Endodermal cell (in vitro differentiated cells): ENCODE data around the gene CPED1. TPM values are rescaled to one million over a fixed set of nuclear protein-coding genes. Genes with fewer than 3 reads are reported as not detected.

Source experiments
- DNase-seq: peaks from one replicate; pipeline ENCODE4 v3.0.0-alpha.2; 2017
- H3K27ac ChIP-seq: 2 replicates; pipeline ENCODE4 v1.5.1; 2013; ENCODE audit warnings: mild to moderate bottlenecking, low read depth, low read length, moderate library complexity
- H3K27me3 ChIP-seq: 2 replicates; pipeline ENCODE4 v1.6.1; 2013; ENCODE audit warnings: mild to moderate bottlenecking, low read length, moderate library complexity; ENCODE audit not compliant: insufficient read depth, control insufficient read depth, poor library complexity, severe bottlenecking
- H3K36me3 ChIP-seq: 2 replicates; pipeline ENCODE4 v1.7.0; 2013; ENCODE audit warnings: mild to moderate bottlenecking, low read length, moderate library complexity; ENCODE audit not compliant: control insufficient read depth, insufficient read depth
- H3K4me1 ChIP-seq: one replicate; pipeline ENCODE4 v1.7.0; 2013; ENCODE audit warnings: low read length; ENCODE audit not compliant: control insufficient read depth, insufficient read depth
- H3K4me3 ChIP-seq: 2 replicates; pipeline ENCODE4 v1.5.1; 2013; ENCODE audit warnings: mild to moderate bottlenecking, low read length, moderate library complexity
- H3K9ac ChIP-seq: 2 replicates; pipeline ENCODE4 v1.6.1; 2013; ENCODE audit warnings: mild to moderate bottlenecking, low read length, moderate library complexity; ENCODE audit not compliant: poor library complexity, severe bottlenecking; ENCODE audit errors: extremely low read depth
- H3K9me3 ChIP-seq: 2 replicates; pipeline ENCODE4 v1.6.1; 2013; ENCODE audit warnings: mild to moderate bottlenecking, low read length, moderate library complexity; ENCODE audit not compliant: control insufficient read depth
- H3K27ac Mint-ChIP-seq: 2 replicates; pipeline ENCODE4 v1.8.0; 2020; ENCODE audit warnings: mixed read lengths
- H3K27me3 Mint-ChIP-seq: 2 replicates; pipeline ENCODE4 v1.8.0; 2021; ENCODE audit warnings: mild to moderate bottlenecking, mixed read lengths; ENCODE audit not compliant: insufficient read depth
- H3K36me3 Mint-ChIP-seq: 2 replicates; pipeline ENCODE4 v1.8.0; 2020; ENCODE audit warnings: low read depth, mixed read lengths
- H3K4me1 Mint-ChIP-seq: 2 replicates; pipeline ENCODE4 v1.8.0; 2020; ENCODE audit warnings: mixed read lengths
- H3K4me3 Mint-ChIP-seq: 2 replicates; pipeline ENCODE4 v1.8.0; 2020; ENCODE audit warnings: mild to moderate bottlenecking, moderate library complexity, mixed read lengths
- H3K9me3 Mint-ChIP-seq: 2 replicates; pipeline ENCODE4 v1.8.0; 2020; ENCODE audit warnings: mild to moderate bottlenecking, mixed read lengths
- WGBS, 2 experiments: methylation state at CpG; one replicate each; pipeline versions ENCODE4 v1.1.5 to v1.1.7; 2013; ENCODE audit warnings: missing lambda C conversion rate in 2 of 2, mixed read lengths in 1 of 2; ENCODE audit not compliant: insufficient coverage in 1 of 2, insufficient read length in 1 of 2; 5-methylcytosine and 5-hydroxymethylcytosine counted together
- total RNA-seq, 2 donors: library from RNA; stranded (reverse); fragmentation: NEBNext Ultra II Directional in 1 of 2; extraction: Animal tissue kit (Norgen Biotek cat#: 25700) in 1 of 2; gene quantifications; 2 replicates in 1 of 2; 3 replicates in 1 of 2; pipeline ENCODE4 v1.2.1, GENCODE V29; 2021
- TF ChIP-seq, protein P1 (sequence below): fragments of 200-600 bp; sonication (generic); conservative IDR thresholded peaks from 2 replicates; pipeline ENCODE4 v1.5.0; 2021; ENCODE audit warnings: antibody characterized with exemption, mild to moderate bottlenecking

CPED1 gene
- total RNA-seq, 2 donors from 2014 or later = 1.1 TPM; not detected in 1

DNA sequence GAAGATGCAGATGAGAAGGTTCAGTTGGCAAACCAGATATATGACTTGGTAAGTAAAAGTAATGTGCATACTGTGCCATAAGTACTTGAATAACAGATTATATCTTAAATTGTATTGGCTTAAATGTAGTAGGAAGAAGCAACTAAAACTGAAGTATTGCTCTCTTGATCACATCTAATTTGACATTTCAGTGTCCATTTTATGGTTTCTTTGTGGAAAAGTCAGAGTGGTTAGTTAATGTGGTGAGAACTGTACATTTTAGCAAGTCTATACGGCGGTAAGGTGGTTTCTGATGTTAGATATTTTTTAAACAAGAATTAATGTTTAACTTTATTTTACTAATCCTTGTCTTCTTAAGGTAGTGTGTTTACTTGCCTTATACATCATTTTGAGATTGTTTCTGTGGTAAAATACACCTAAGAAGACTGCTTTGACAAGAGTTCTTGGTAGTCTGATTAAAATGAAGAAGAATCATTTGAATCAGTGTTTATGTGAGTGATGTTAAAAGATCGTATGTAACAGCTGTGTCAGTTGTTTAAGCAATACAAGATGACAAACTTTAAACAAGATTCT lies 32.8 kb upstream of the CPED1 start:
- H3K9me3 Mint-ChIP-seq = no peaks in the 10 kb centered on the region
- no peak for DNase-seq
- H3K4me3 Mint-ChIP-seq = no peak overlapping the region
- H3K9ac ChIP-seq = no peak overlapping the region
- no peaks in the 10 kb centered on the region for H3K4me1 ChIP-seq
- WGBS, 2 experiments = 97% methylated on average over 3 of the region's 3 CpGs; no CpG with 5 or more reads in 1 of the 2 experiments
- peaks cover 46% of the 10 kb centered on the region for H3K36me3 Mint-ChIP-seq
- peaks cover 42% of the 10 kb centered on the region for H3K36me3 ChIP-seq
- H3K27ac Mint-ChIP-seq = no peak overlapping the region
- H3K27ac ChIP-seq = no peak overlapping the region
- no peaks in the 10 kb centered on the region for H3K9me3 ChIP-seq
- peaks cover 10% of the 10 kb centered on the region for H3K4me1 Mint-ChIP-seq
- H3K4me3 ChIP-seq = no peak overlapping the region
- H3K27me3 ChIP-seq = no peaks in the 10 kb centered on the region
- TF ChIP-seq, protein P1, sequence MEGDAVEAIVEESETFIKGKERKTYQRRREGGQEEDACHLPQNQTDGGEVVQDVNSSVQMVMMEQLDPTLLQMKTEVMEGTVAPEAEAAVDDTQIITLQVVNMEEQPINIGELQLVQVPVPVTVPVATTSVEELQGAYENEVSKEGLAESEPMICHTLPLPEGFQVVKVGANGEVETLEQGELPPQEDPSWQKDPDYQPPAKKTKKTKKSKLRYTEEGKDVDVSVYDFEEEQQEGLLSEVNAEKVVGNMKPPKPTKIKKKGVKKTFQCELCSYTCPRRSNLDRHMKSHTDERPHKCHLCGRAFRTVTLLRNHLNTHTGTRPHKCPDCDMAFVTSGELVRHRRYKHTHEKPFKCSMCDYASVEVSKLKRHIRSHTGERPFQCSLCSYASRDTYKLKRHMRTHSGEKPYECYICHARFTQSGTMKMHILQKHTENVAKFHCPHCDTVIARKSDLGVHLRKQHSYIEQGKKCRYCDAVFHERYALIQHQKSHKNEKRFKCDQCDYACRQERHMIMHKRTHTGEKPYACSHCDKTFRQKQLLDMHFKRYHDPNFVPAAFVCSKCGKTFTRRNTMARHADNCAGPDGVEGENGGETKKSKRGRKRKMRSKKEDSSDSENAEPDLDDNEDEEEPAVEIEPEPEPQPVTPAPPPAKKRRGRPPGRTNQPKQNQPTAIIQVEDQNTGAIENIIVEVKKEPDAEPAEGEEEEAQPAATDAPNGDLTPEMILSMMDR = no peak
- no peaks in the 10 kb centered on the region for H3K27me3 Mint-ChIP-seq

DNA sequence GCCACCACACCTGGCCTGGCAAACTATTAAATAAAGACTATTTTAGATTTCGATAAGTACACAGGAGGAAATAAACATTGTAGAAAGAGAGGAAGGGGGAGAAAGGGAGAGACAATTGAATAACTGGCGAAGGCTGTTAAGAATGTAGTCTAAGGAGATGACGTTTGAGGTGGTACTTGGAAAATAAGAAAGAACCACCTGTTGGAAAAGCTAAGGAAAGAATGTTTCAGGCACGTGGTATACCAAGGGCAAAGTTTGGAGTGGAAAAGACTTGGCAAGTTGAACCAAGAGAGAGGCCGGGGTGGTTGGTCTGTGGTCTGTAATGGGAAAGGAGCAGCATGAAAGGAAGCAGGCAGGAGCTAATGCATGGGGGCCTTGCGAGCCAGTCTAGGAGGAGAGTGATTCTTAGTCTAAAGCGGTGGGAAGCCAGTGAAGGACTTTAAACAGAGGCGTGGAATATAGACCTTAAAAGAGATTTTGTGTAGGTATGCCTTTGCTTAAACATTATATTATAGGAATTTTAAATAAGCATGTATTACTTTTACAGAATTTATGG lies 28.5 kb upstream of the CPED1 start:
- H3K9me3 ChIP-seq = no peaks in the 10 kb centered on the region
- TF ChIP-seq, protein P1 = no peak
- H3K27ac Mint-ChIP-seq = peak overlapping the region; percentile 6
- 90 to 95% methylated on average over 5 to 7 of the region's 8 CpGs for WGBS, 2 experiments
- H3K4me3 ChIP-seq = no peak overlapping the region
- H3K27me3 ChIP-seq = no peaks in the 10 kb centered on the region
- peaks cover 7% of the 10 kb centered on the region for H3K4me1 Mint-ChIP-seq
- no peaks in the 10 kb centered on the region for H3K9me3 Mint-ChIP-seq
- H3K36me3 Mint-ChIP-seq = peaks cover 32% of the 10 kb centered on the region
- no peak overlapping the region for H3K9ac ChIP-seq
- H3K36me3 ChIP-seq = peaks cover 25% of the 10 kb centered on the region
- H3K4me3 Mint-ChIP-seq = no peak overlapping the region
- no peaks in the 10 kb centered on the region for H3K4me1 ChIP-seq
- no peak overlapping the region for H3K27ac ChIP-seq
- DNase-seq = no peak
- no peaks in the 10 kb centered on the region for H3K27me3 Mint-ChIP-seq

DNA sequence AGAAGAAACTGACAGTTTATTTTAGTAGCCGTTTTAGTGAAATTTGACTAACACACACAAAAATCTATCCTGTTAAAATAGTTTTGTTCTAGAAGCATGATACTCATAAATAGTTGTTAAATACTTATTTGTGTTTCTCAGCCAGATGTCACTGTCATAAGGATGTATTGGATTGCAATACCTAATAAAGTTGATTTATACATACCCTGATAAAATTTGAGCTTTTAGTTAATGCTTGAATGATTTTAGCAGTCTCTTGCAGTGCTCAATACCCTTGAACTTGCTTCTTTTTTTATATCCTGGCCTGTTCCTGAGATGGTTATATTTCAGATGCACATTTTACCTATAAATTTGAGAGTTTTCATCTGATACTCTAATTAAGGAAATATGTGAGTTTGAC lies 27.8 kb upstream of the CPED1 start:
- Mint-ChIP-seq H3K4me1 (peaks cover 7% of the 10 kb centered on the region), H3K27ac (no peak overlapping the region), H3K4me3 (no peak overlapping the region), H3K27me3 (no peaks in the 10 kb centered on the region), H3K36me3 (peaks cover 29% of the 10 kb centered on the region), H3K9me3 (no peaks in the 10 kb centered on the region)
- 100% methylated on average over 1 of the region's 1 CpG; no CpG with 5 or more reads in 1 of the 2 experiments for WGBS, 2 experiments
- DNase-seq = no peak
- Histone ChIP-seq H3K36me3 (peaks cover 25% of the 10 kb centered on the region), H3K27me3 (no peaks in the 10 kb centered on the region), H3K27ac (no peak overlapping the region), H3K9ac (no peak overlapping the region), H3K4me3 (no peak overlapping the region), H3K4me1 (no peaks in the 10 kb centered on the region), H3K9me3 (no peaks in the 10 kb centered on the region)
- TF ChIP-seq, protein P1 = no peak
